IMR-90 (cell line): ENCODE results near the gene FGF3. TPM values are rescaled to one million over a fixed set of nuclear protein-coding genes. Genes with fewer than 3 reads are reported as not detected.

Experiments
- ATAC-seq: fragments of 200-7000 bp; cut with Tn5 transposase; 2 replicates; pipeline ENCODE4 v1.9.1; 2020; ENCODE audit warnings: low read depth, mild to moderate bottlenecking, moderate library complexity
- BruUV-seq: library from RNA; stranded (reverse); fragments of 400-500 nt; replicated peaks from 2 replicates; lab custom pipeline; 2021; lab: Mats Ljungman, UMichigan
- CTCF ChIA-PET: fragments of 300-600 bp; formaldehyde crosslinking; extraction: SDS; loops from one replicate; lab custom pipeline; 2021; ENCODE audit warnings: antibody characterized with exemption; lab: Yijun Ruan, JAX
- POLR2A ChIA-PET: fragments of 300-600 bp; sonication (Branson Sonifier 250); formaldehyde crosslinking; loops from one replicate; lab custom pipeline; 2022; ENCODE audit warnings: antibody characterized with exemption; ENCODE audit not compliant: unreplicated experiment; lab: Charles Lee
- DNase-seq: peaks from one replicate; pipeline ENCODE4 v3.0.0; 2013
- H2AFZ ChIP-seq: replicated peaks from 2 replicates; pipeline ENCODE3; 2013; ENCODE audit warnings: low read length, mild to moderate bottlenecking; ENCODE audit not compliant: poor library complexity
- H2AK5ac ChIP-seq: 2 replicates; pipeline ENCODE4 v1.6.1; 2013; ENCODE audit warnings: low read depth, low read length, inconsistent platforms
- H2AK9ac ChIP-seq: replicated peaks from 2 replicates; pipeline ENCODE3; 2013; ENCODE audit warnings: mild to moderate bottlenecking, low read depth, low read length, moderate library complexity; ENCODE audit not compliant: poor library complexity
- H2BK120ac ChIP-seq: 2 replicates; pipeline ENCODE4 v1.6.1; 2013; ENCODE audit warnings: low read depth, low read length, inconsistent platforms
- H2BK15ac ChIP-seq: 3 replicates; pipeline ENCODE4 v1.6.1; 2013; ENCODE audit warnings: low read depth, low read length, inconsistent platforms
- H2BK20ac ChIP-seq: 2 replicates; pipeline ENCODE4 v1.6.1; 2013; ENCODE audit warnings: low read depth, mild to moderate bottlenecking, inconsistent platforms, low read length, moderate library complexity
- H2BK5ac ChIP-seq: 2 replicates; pipeline ENCODE4 v1.6.1; 2013; ENCODE audit warnings: mild to moderate bottlenecking, low read depth, low read length, inconsistent platforms; ENCODE audit not compliant: poor library complexity, severe bottlenecking
- H3K14ac ChIP-seq: replicated peaks from 2 replicates; pipeline ENCODE4 v1.6.1; 2013; ENCODE audit warnings: low read depth, low read length, inconsistent platforms
- H3K18ac ChIP-seq: 2 replicates; pipeline ENCODE4 v1.6.1; 2013; ENCODE audit warnings: low read depth, low read length, control low read depth
- H3K23ac ChIP-seq: 2 replicates; pipeline ENCODE4 v1.6.1; 2013; ENCODE audit warnings: low read depth, low read length, inconsistent platforms
- H3K27ac ChIP-seq: 2 replicates; pipeline ENCODE4 v1.5.1; 2013; ENCODE audit warnings: mild to moderate bottlenecking, control low read depth, low read length; ENCODE audit not compliant: insufficient read depth
- H3K27me3 ChIP-seq: 2 replicates; pipeline ENCODE4 v1.6.1; 2013; ENCODE audit warnings: low read length; ENCODE audit not compliant: control insufficient read depth, insufficient read depth
- H3K36me3 ChIP-seq: 2 replicates; pipeline ENCODE4 v1.6.1; 2013; ENCODE audit warnings: low read length, mixed read lengths; ENCODE audit not compliant: control insufficient read depth, insufficient read depth
- H3K4ac ChIP-seq: 2 replicates; pipeline ENCODE4 v1.6.1; 2013; ENCODE audit warnings: low read depth, low read length, inconsistent platforms
- H3K4me1 ChIP-seq: 2 replicates; pipeline ENCODE4 v1.6.1; 2013; ENCODE audit warnings: low read length, mixed read lengths; ENCODE audit not compliant: control insufficient read depth, insufficient read depth
- H3K4me2 ChIP-seq: 2 replicates; pipeline ENCODE4 v1.6.1; 2013; ENCODE audit warnings: low read depth, mild to moderate bottlenecking, control low read depth, low read length, moderate library complexity
- H3K4me3 ChIP-seq: 2 replicates; pipeline ENCODE4 v1.5.1; 2013; ENCODE audit warnings: low read depth, mild to moderate bottlenecking, control low read depth, low read length, moderate library complexity; ENCODE audit not compliant: insufficient read depth
- H3K56ac ChIP-seq: 2 replicates; pipeline ENCODE4 v1.6.1; 2013; ENCODE audit warnings: low read length, inconsistent platforms; ENCODE audit not compliant: insufficient read depth; ENCODE audit errors: extremely low read depth
- H3K79me1 ChIP-seq, 2 experiments: 2 replicates each; pipeline ENCODE4 v1.6.1; 2013; ENCODE audit warnings: low read length in 2 of 2, inconsistent platforms in 1 of 2, low read depth in 1 of 2
- H3K9ac ChIP-seq: 2 replicates; pipeline ENCODE4 v1.6.1; 2013; ENCODE audit warnings: low read depth, low read length, control low read depth
- H3K9me1 ChIP-seq: 2 replicates; pipeline ENCODE4 v1.6.1; 2013; ENCODE audit warnings: low read length, inconsistent platforms; ENCODE audit not compliant: insufficient read depth
- H3K9me3 ChIP-seq: 2 replicates; pipeline ENCODE4 v1.6.1; 2013; ENCODE audit warnings: low read length; ENCODE audit not compliant: control insufficient read depth, insufficient read depth
- H4K20me1 ChIP-seq: 2 replicates; pipeline ENCODE4 v1.6.1; 2013; ENCODE audit warnings: low read length, inconsistent platforms; ENCODE audit not compliant: insufficient read depth
- H4K5ac ChIP-seq: 2 replicates; pipeline ENCODE4 v1.6.1; 2013; ENCODE audit warnings: mild to moderate bottlenecking, low read depth, low read length, control low read depth
- H4K8ac ChIP-seq, 2 experiments: 2 replicates each; pipeline ENCODE4 v1.6.1; 2013; ENCODE audit warnings: low read depth in 2 of 2, low read length in 2 of 2, control low read depth in 1 of 2, inconsistent platforms in 1 of 2
- H4K91ac ChIP-seq: 2 replicates; pipeline ENCODE4 v1.6.1; 2013; ENCODE audit warnings: low read depth, low read length, inconsistent platforms; ENCODE audit not compliant: insufficient read depth
- POLR2A ChIP-seq: IDR thresholded peaks from 2 replicates; pipeline ENCODE4 v1.6.1; 2012; ENCODE audit warnings: mild to moderate bottlenecking, low read depth, low read length
- USF2 ChIP-seq: fragments of 150-350 bp; IDR thresholded peaks from 2 replicates; pipeline ENCODE4 v1.6.1; 2017; ENCODE audit warnings: mild to moderate bottlenecking, antibody characterized with exemption, low read length, low read depth
- WGBS, 2 experiments: methylation state at CpG; one replicate each; pipeline versions ENCODE4 v1.1.5 to v1.1.7; 2013; ENCODE audit warnings: missing lambda C conversion rate in 2 of 2; ENCODE audit not compliant: insufficient read length in 1 of 2; ENCODE audit errors: extremely low coverage in 2 of 2; 5-methylcytosine and 5-hydroxymethylcytosine counted together
- dilution Hi-C: fragments of 300-500 bp; cut with HindIII; formaldehyde crosslinking; loops from one replicate; pipeline ENCODE4 v1.14.3; 2018; ENCODE audit warnings: low sequenced_read_pairs; ENCODE audit not compliant: unreplicated experiment
- in situ Hi-C: fragments of 300-500 bp; cut with MboI; formaldehyde crosslinking; loops from 3 replicates; pipeline ENCODE4 v1.14.3; 2019; ENCODE audit warnings: low sequenced_read_pairs, inconsistent platforms, mixed read lengths
- intact Hi-C: fragments of 100-400 bp; cut with micrococcal nuclease; formaldehyde crosslinking; loops from 2 replicates; pipeline ENCODE4 v1.10.0; 2022
- polyA plus RNA-seq, 3 experiments: library from polyadenylated mRNA; depleted of rRNA; stranded (reverse); fragments of >200 nt; gene quantifications; 2 replicates each; pipeline ENCODE4 v1.2.3, GENCODE V29; 2012; ENCODE audit warnings: low replicate concordance in 1 of 3
- total RNA-seq: library from RNA; depleted of rRNA; stranded (reverse); fragments of >200 nt; gene quantifications from 2 replicates; pipeline ENCODE4 v1.2.3, GENCODE V29; 2012

FGF3 gene
- total and polyA plus RNA-seq, 2 of the 4 experiments (the other 2 are of a cell fraction) = not detected

GRCh38 chr11:69860796-69861445 lies 41.7 kb upstream of the FGF3 start:
- Histone ChIP-seq H3K4me1 (no peaks in the 10 kb centered on the region), H4K5ac (no peak overlapping the region), H4K91ac (no peak overlapping the region), H3K9ac (no peak overlapping the region), H3K18ac (no peak overlapping the region), H2BK120ac (no peak overlapping the region), H2BK15ac (no peak overlapping the region), H3K36me3 (no peaks in the 10 kb centered on the region), H3K14ac (no peak overlapping the region), H2AK9ac (no peak overlapping the region), H2AFZ (no peak overlapping the region), H3K4me2 (no peak overlapping the region), H3K9me1 (no peaks in the 10 kb centered on the region), H3K79me1 (no peaks in the 10 kb centered on the region), H3K23ac (no peak overlapping the region), H3K4ac (no peak overlapping the region), H2BK5ac (no peak overlapping the region), H3K9me3 (peaks cover 3% of the 10 kb centered on the region; the same call in 1 of the 2 replicates), H3K27me3 (peaks cover 66% of the 10 kb centered on the region), H2BK20ac (no peak overlapping the region), H3K56ac (no peak overlapping the region), H4K20me1 (no peaks in the 10 kb centered on the region), H4K8ac (no peak overlapping the region), H3K4me3 (no peak overlapping the region), H3K27ac (no peak overlapping the region), H2AK5ac (no peak overlapping the region)
- BruUV-seq = no TSS peak
- 47% methylated on average over 3 of the region's 9 CpGs; no CpG with 5 or more reads in 1 of the 2 experiments for WGBS, 2 experiments
- intact Hi-C loops = no loop called here
- ATAC-seq (no peak), DNase-seq (no peak)
- in situ Hi-C loops = no loop called here
- POLR2A ChIA-PET = no interaction called here
- CTCF ChIA-PET = no interaction called here
- no peak for TF ChIP-seq POLR2A
- no peak for TF ChIP-seq USF2
- dilution Hi-C loops = no loop called here
